GM18873 (cell line): ENCODE data around the gene PHACTR2.
"Not testable (repeated sequence)": the region's sequence is repeated elsewhere in the genome, so short reads cannot be mapped to it uniquely, and the experiment has no call there.

Source experiments
- ATAC-seq: cut with Tn5 transposase; IDR thresholded peaks from one replicate; pipeline ENCODE4 v1.9.1; 2021; ENCODE audit warnings: mild to moderate bottlenecking, moderate library complexity, moderate number of reproducible peaks; ENCODE audit not compliant: unreplicated experiment, low FRiP score

Gene PHACTR2

DNA sequence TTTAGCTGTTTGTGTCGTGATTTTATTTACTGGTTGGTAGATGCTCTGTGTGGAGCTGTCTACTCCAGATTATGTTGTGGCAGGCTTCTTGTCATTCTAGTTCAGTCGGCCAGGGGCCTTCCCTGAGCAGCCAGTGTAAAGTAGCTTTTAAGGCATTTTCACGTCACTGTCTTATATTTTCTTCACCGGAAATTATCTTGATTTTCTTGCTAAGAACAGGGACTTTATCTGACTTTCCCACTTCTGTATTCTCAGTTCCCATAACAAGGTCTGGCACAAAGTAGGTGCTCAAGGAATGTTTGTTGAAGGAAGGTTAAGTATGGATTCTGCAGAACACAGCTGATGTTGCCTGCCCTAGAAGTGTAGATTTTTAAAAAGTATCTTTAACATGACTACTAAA, 166.2 kb downstream of the PHACTR2 start:
- no peak for ATAC-seq

DNA sequence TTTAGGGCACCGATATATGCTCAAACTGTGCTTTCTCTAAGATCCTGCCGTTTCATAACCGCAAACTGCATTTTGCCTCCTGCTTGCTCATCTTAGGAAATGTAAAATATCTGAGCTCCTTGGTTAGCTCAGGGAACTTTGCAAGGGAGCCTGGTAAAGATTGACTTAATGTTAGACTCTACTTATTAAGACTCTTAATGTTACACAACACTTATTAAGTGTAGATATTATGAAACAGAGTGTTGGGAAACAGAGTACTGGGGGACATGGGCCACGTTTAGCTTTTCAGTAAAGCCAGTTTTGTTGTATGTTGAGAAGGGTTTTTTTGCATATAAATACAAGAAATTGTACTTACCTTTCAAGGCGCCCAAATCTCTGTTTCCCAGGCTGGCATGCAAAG, 167.3 kb downstream of the PHACTR2 start:
- ATAC-seq = no peak

- ATAC-seq = not testable (repeated sequence)
Measured at GRCh38 chr6:143851706-143852105, 173.9 kb downstream of the PHACTR2 start.

- ATAC-seq = not testable (repeated sequence)
Measured at GRCh38 chr6:143855057-143855456, 177.3 kb downstream of the PHACTR2 start.

DNA sequence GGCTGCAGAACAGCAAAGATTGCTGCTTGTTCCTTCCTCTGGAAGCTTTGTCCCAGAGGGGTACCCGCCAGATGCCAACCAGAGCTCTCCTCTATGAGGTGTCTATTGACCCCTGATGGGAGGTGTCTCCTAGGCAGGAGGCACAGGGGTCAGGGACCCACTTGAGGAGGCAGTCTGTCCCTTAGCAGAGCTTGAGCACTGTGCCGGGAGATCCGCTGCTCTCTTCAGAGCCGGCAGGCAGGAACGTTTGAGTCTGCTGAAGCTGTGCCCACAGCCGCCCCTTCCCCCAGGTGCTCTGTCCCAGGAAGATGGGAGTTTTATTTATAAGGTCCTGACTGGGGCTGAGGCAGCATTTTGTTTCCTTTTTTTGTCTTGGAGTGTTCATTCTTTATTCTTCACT, 179.0 kb downstream of the PHACTR2 start:
- ATAC-seq = not testable (repeated sequence)

GRCh38 chr6:143857651-143858050, 179.9 kb downstream of the PHACTR2 start:
- no peak for ATAC-seq

- ATAC-seq = no peak
Measured at GRCh38 chr6:143859891-143860660, 182.3 kb downstream of the PHACTR2 start.

DNA sequence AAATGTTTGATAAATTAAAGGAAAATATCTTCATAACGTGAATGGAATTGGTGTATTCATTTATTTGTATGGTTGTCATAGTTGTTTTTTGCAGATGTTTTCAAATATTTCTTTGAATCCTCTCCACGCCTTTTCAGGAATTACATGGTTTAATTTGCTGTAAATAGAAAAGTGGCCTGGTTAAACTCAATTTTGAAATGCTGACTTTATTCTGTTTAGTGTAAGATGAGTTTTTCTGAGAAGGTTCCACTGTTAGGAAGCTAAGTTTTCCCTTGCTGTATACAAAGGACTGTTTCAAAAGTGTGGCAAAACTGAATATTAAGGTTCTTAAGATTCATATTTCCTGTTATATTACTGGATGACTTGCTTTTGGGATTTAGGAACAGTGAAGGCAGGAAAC, 186.0 kb downstream of the PHACTR2 start:
- no peak for ATAC-seq

- ATAC-seq = no peak
Measured at GRCh38 chr6:143864234-143864633, 186.5 kb downstream of the PHACTR2 start, which contains the start of gene ZC2HC1B. Gene ZC2HC1B (plus strand): TSS chr6:143864474. CDS start chr6:143864540, 66 bp downstream.

GRCh38 chr6:143867236-143867635, 189.5 kb downstream of the PHACTR2 start:
- ATAC-seq = no peak

GRCh38 chr6:143868808-143869207, 191.0 kb downstream of the PHACTR2 start:
- not testable (repeated sequence) for ATAC-seq

DNA sequence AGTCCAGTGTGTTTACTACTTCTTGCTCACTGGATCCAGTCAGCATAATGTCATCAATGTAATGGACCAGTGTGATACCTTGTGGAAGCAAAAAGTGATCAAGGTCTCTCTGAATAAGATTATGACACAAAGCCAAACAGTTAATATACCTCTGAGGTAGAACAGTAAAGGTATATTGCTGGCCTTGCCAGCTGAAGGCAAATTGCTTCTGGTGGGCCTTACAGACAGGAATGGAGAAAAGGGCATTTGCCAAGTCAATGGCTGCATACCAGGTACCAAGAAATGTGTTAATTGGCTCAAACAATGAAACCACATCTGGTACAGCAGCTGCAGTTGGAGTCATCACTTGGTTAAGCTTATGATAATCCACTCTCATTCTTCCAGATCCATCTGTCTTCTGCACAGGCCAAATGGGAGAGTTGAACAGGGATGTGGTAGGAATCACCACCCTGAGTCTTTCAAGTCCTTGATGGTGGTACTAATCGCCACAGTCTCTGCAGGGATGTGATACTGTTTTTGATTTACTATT, 193.5 kb downstream of the PHACTR2 start:
- ATAC-seq = not testable (repeated sequence)

- peak; percentile 96 for ATAC-seq
Measured at GRCh38 chr6:143872201-143872600, 194.4 kb downstream of the PHACTR2 start.

GRCh38 chr6:143873600-143873999, 195.8 kb downstream of the PHACTR2 start:
- ATAC-seq = not testable (repeated sequence)

GRCh38 chr6:143874503-143874902, 196.7 kb downstream of the PHACTR2 start:
- ATAC-seq = not testable (repeated sequence)

GRCh38 chr6:143877584-143878271, 200.0 kb downstream of the PHACTR2 start:
- ATAC-seq = no peak

GRCh38 chr6:143878272-143878760, 200.6 kb downstream of the PHACTR2 start:
- no peak for ATAC-seq

GRCh38 chr6:143880412-143880811, 202.6 kb downstream of the PHACTR2 start:
- ATAC-seq = no peak
